CD14-positive monocyte (primary cell): Measurements from ENCODE around the gene DYSF. TPM values are rescaled to one million over a fixed set of nuclear protein-coding genes. Genes with fewer than 3 reads are reported as not detected.
A peak's percentile ranks its signal among the peaks of the same experiment; 100 is the strongest.

Experiments used
- DNase-seq, 3 donors: peaks; one replicate each; pipeline ENCODE4 v3.0.0-alpha.2; 2011 to 2022
- H2AFZ ChIP-seq: 2 replicates; pipeline ENCODE4 v1.6.0; 2012; ENCODE audit warnings: mild to moderate bottlenecking, low read depth, low read length, inconsistent platforms; ENCODE audit not compliant: insufficient read depth, poor library complexity, severe bottlenecking
- H3K27ac ChIP-seq, 2 donors: 1 replicate in 1 of 2; 2 replicates in 1 of 2; pipeline ENCODE4 v1.5.1; 2012 to 2013; ENCODE audit warnings: low read length in 2 of 2, control low read depth in 1 of 2, inconsistent platforms in 1 of 2, low read depth in 1 of 2, mild to moderate bottlenecking in 1 of 2
- H3K27me3 ChIP-seq, 2 donors: one replicate each; pipeline versions ENCODE4 v1.6.0 to v1.6.1; 2011 to 2013; ENCODE audit warnings: low read length in 2 of 2; ENCODE audit not compliant: control insufficient read depth in 2 of 2, insufficient read depth in 2 of 2
- H3K36me3 ChIP-seq, 2 donors: replicated peaks in 1 of 2; 1 replicate in 1 of 2; 2 replicates in 1 of 2; pipeline versions ENCODE4 v1.5.1 to v1.6.1; 2012 to 2013; ENCODE audit warnings: low read length in 2 of 2, control low read depth in 1 of 2, inconsistent platforms in 1 of 2, mild to moderate bottlenecking in 1 of 2; ENCODE audit not compliant: insufficient read depth in 2 of 2, control insufficient read depth in 1 of 2
- H3K4me1 ChIP-seq, 2 donors: 1 replicate in 1 of 2; 2 replicates in 1 of 2; pipeline versions ENCODE4 v1.5.1 to v1.6.1; 2012 to 2013; ENCODE audit warnings: low read length in 2 of 2, control low read depth in 1 of 2, inconsistent platforms in 1 of 2, mild to moderate bottlenecking in 1 of 2, moderate library complexity in 1 of 2; ENCODE audit not compliant: insufficient read depth in 2 of 2, control insufficient read depth in 1 of 2
- H3K4me2 ChIP-seq: replicated peaks from 2 replicates; pipeline ENCODE3; 2012; ENCODE audit warnings: low read length, moderate library complexity, mild to moderate bottlenecking; ENCODE audit not compliant: poor library complexity, severe bottlenecking; ENCODE audit errors: extremely low read depth
- H3K4me3 ChIP-seq, 3 experiments: fragments of 200-600 bp in 1 of 3; sonication (generic) in 1 of 3; replicated peaks in 1 of 3; 1 replicate in 2 of 3; 2 replicates in 1 of 3; pipeline ENCODE4 v1.5.1; 2011 to 2013; ENCODE audit warnings: low read length in 3 of 3, mild to moderate bottlenecking in 3 of 3, control low read depth in 2 of 3, low read depth in 2 of 3, inconsistent platforms in 1 of 3, moderate library complexity in 1 of 3
- H3K79me2 ChIP-seq: 2 replicates; pipeline ENCODE4 v1.6.0; 2012; ENCODE audit warnings: mild to moderate bottlenecking, control low read depth, inconsistent platforms, low read length, moderate library complexity; ENCODE audit not compliant: insufficient read depth
- H3K9ac ChIP-seq: 2 replicates; pipeline ENCODE4 v1.6.0; 2017; ENCODE audit warnings: low read length, mild to moderate bottlenecking; ENCODE audit not compliant: insufficient read depth, poor library complexity, severe bottlenecking
- H3K9me3 ChIP-seq, 2 donors: replicated peaks in 1 of 2; 1 replicate in 1 of 2; 2 replicates in 1 of 2; pipeline versions ENCODE4 v1.5.1 to v1.6.1; 2012 to 2013; ENCODE audit warnings: low read length in 2 of 2, control low read depth in 1 of 2; ENCODE audit not compliant: control insufficient read depth in 1 of 2, insufficient read depth in 1 of 2
- H4K20me1 ChIP-seq: 2 replicates; pipeline ENCODE4 v1.6.0; 2012; ENCODE audit warnings: mild to moderate bottlenecking, low read length, control low read depth, moderate library complexity; ENCODE audit not compliant: insufficient read depth
- H3K27ac Mint-ChIP-seq, 7 donors: one replicate each; pipeline ENCODE4 v1.8.0; 2020; ENCODE audit warnings: mild to moderate bottlenecking in 7 of 7, mixed read lengths in 7 of 7, moderate library complexity in 6 of 7, inconsistent platforms in 2 of 7
- H3K27me3 Mint-ChIP-seq, 3 donors: one replicate each; pipeline ENCODE4 v1.8.0; 2021 to 2022; ENCODE audit warnings: low read depth in 3 of 3, mild to moderate bottlenecking in 3 of 3, mixed read lengths in 3 of 3, moderate library complexity in 3 of 3, inconsistent platforms in 1 of 3
- H3K36me3 Mint-ChIP-seq, 2 donors: one replicate each; pipeline ENCODE4 v1.8.0; 2020; ENCODE audit warnings: mixed read lengths in 2 of 2, inconsistent platforms in 1 of 2, mild to moderate bottlenecking in 1 of 2
- H3K4me1 Mint-ChIP-seq: one replicate; pipeline ENCODE4 v1.8.0; 2020; ENCODE audit warnings: mild to moderate bottlenecking, mixed read lengths
- H3K4me3 Mint-ChIP-seq, 2 donors: one replicate each; pipeline ENCODE4 v1.8.0; 2020; ENCODE audit warnings: mild to moderate bottlenecking in 2 of 2, mixed read lengths in 2 of 2, moderate library complexity in 1 of 2
- H3K9me3 Mint-ChIP-seq, 7 donors: one replicate each; pipeline ENCODE4 v1.8.0; 2020 to 2022; ENCODE audit warnings: mixed read lengths in 7 of 7, mild to moderate bottlenecking in 6 of 7, moderate library complexity in 6 of 7, inconsistent platforms in 2 of 7
- WGBS: methylation state at CpG from one replicate; pipeline ENCODE4 v1.1.5; 2013; ENCODE audit warnings: missing lambda C conversion rate; ENCODE audit not compliant: insufficient coverage; 5-methylcytosine and 5-hydroxymethylcytosine counted together
- intact Hi-C, 2 donors: fragments of 100-400 bp; cut with micrococcal nuclease; formaldehyde crosslinking; loops; one replicate each; pipeline versions ENCODE4 v1.15.0 to v1.15.1; 2023
- polyA plus RNA-seq, 3 donors: library from polyadenylated mRNA; depleted of rRNA in 1 of 3; unstranded in 2 of 3; stranded (reverse) in 1 of 3; fragments of 300-500 nt in 2 of 3; fragments of >200 nt in 1 of 3; fragmentation: Illumina TruSeq in 2 of 3; gene quantifications; 1 replicate in 2 of 3; 2 replicates in 1 of 3; pipeline ENCODE4 v1.2.3, GENCODE V29; 2012 to 2021
- TF ChIP-seq, protein P1 (sequence below): fragments of 200-600 bp; IDR thresholded peaks from one replicate; pipeline ENCODE4 v1.8.0; 2022; ENCODE audit warnings: antibody characterized with exemption, mild to moderate bottlenecking

DYSF gene
- polyA plus RNA-seq, 3 donors, result 16.1 to 72.5 (median 31.2) TPM

DNA sequence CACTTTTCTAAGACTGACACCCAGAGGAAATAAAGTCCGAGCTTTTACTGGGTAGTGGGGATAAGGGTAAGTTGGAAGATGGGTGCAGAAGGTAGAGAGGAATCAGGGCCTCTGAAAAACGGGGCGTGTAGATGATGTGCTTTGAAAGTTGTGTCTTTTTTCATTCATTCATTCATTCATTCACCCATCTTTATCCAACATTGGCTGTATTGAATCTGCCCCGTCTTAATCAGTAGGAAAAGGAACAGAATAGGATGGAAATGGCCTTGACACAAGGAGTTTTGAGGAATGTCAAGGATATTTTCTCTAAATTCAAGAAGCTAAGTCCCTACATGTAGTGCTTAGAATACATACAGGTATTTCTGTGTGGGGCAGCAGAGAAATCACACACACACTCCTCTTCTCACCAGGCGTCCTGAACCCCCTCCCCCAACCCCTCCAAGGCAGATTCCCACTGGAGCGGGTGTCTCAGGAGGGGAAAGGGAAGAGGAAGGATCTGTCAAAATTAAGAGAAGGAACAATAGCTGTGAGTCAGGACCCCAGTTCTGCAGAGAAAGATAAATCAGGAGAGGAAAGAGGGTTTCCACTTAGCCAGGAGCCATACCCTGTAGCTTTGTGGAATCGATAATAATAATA is 13.9 kb downstream of the DYSF start:
- peak overlapping the region; percentile 72 for H2AFZ ChIP-seq
- peak overlapping the region in 1 of 2 donors; percentile 96 for H3K4me3 Mint-ChIP-seq
- peaks cover 0 to 50% of the 10 kb centered on the region in 2 donors for H3K27me3 ChIP-seq
- peaks cover 44% of the 10 kb centered on the region for H3K4me1 Mint-ChIP-seq
- TF ChIP-seq, protein P1, sequence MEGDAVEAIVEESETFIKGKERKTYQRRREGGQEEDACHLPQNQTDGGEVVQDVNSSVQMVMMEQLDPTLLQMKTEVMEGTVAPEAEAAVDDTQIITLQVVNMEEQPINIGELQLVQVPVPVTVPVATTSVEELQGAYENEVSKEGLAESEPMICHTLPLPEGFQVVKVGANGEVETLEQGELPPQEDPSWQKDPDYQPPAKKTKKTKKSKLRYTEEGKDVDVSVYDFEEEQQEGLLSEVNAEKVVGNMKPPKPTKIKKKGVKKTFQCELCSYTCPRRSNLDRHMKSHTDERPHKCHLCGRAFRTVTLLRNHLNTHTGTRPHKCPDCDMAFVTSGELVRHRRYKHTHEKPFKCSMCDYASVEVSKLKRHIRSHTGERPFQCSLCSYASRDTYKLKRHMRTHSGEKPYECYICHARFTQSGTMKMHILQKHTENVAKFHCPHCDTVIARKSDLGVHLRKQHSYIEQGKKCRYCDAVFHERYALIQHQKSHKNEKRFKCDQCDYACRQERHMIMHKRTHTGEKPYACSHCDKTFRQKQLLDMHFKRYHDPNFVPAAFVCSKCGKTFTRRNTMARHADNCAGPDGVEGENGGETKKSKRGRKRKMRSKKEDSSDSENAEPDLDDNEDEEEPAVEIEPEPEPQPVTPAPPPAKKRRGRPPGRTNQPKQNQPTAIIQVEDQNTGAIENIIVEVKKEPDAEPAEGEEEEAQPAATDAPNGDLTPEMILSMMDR, result no peak
- peak overlapping the region; percentile 69 for H3K9ac ChIP-seq
- peaks cover 4 to 34% of the 10 kb centered on the region in 2 donors for H3K36me3 ChIP-seq
- no peak for DNase-seq
- peaks cover 35 to 64% of the 10 kb centered on the region in 2 donors for H3K4me1 ChIP-seq
- H4K20me1 ChIP-seq, result peaks cover 80% of the 10 kb centered on the region
- H3K9me3 ChIP-seq, result peaks cover 0 to 12% of the 10 kb centered on the region in 2 donors
- H3K4me2 ChIP-seq, result peak overlapping the region; percentile 86
- peaks cover 99% of the 10 kb centered on the region for H3K79me2 ChIP-seq
- peaks cover 11 to 21% (median 21%) of the 10 kb centered on the region in 3 donors for H3K27me3 Mint-ChIP-seq
- H3K27ac Mint-ChIP-seq, result peak overlapping the region in 2 of 7 donors; percentile 35 to 52
- H3K27ac ChIP-seq, result no peak overlapping the region
- intact Hi-C loops, result no loop called here
- peaks cover 1 to 13% (median 7%) of the 10 kb centered on the region in 7 donors for H3K9me3 Mint-ChIP-seq
- H3K4me3 ChIP-seq, result peak overlapping the region; percentile 54 to 89 (median 82)
- WGBS, result no CpG with 5 or more reads among the region's 7 CpGs
- peaks cover 33 to 37% of the 10 kb centered on the region in 2 donors for H3K36me3 Mint-ChIP-seq

DNA sequence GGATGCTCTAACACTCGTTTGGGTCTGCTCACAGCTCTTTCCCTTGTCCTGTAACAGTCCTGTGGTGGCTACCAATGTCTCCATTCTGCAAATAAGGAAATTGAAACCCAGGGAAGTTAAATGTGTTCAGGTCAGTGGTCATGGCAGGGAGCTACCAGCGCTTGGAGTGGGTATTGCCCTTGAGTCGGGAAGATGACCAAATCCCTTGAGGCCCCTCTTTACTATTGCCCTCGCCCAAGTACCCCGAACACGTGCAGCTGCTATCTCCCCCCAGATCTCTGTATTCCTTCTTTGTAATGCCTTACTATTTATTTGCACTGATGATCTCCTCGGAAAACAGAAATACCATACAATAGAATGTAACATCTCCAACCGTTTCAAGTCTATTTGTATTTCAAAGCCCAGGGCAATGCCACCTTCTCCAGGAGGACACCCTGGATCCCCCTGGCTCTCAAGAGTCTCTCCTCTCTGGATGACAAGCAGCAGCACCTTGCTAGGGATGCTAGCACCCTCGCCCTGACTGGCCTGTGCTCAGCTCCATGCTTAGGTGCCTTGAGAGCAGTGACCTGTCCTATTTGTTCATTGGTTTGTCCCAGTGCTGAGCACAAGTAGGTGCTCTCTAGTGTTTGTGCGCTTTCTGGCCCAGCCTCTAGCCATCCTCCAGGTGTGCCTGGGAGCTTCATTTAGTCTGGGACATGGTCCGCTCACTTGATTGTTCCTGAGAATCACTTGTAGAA is 15.1 kb downstream of the DYSF start:
- Histone ChIP-seq H2AFZ (no peak overlapping the region), H4K20me1 (peaks cover 68% of the 10 kb centered on the region), H3K4me1 (peaks cover 42 to 73% of the 10 kb centered on the region in 2 donors), H3K36me3 (peaks cover 1 to 32% of the 10 kb centered on the region in 2 donors), H3K27me3 (peaks cover 0 to 48% of the 10 kb centered on the region in 2 donors), H3K9ac (no peak overlapping the region), H3K9me3 (peaks cover 0 to under 1% of the 10 kb centered on the region in 2 donors), H3K27ac (no peak overlapping the region), H3K79me2 (peaks cover 99% of the 10 kb centered on the region), H3K4me2 (no peak overlapping the region), H3K4me3 (no peak overlapping the region)
- intact Hi-C loops, result no loop called here
- H3K36me3 Mint-ChIP-seq, result peaks cover 34 to 48% of the 10 kb centered on the region in 2 donors
- H3K9me3 Mint-ChIP-seq, result peaks cover 0 to 7% (median 2%) of the 10 kb centered on the region in 7 donors
- H3K27me3 Mint-ChIP-seq, result peaks cover 9 to 20% (median 18%) of the 10 kb centered on the region in 3 donors
- no peak for DNase-seq
- TF ChIP-seq, protein P1, result no peak
- WGBS, result 93% methylated on average over 10 of the region's 11 CpGs
- H3K4me1 Mint-ChIP-seq, result peaks cover 49% of the 10 kb centered on the region
- H3K4me3 Mint-ChIP-seq, result peak overlapping the region in 1 of 2 donors; percentile 40
- H3K27ac Mint-ChIP-seq, result no peak overlapping the region
